ENCODE results near the gene BCL11A.

DNA sequence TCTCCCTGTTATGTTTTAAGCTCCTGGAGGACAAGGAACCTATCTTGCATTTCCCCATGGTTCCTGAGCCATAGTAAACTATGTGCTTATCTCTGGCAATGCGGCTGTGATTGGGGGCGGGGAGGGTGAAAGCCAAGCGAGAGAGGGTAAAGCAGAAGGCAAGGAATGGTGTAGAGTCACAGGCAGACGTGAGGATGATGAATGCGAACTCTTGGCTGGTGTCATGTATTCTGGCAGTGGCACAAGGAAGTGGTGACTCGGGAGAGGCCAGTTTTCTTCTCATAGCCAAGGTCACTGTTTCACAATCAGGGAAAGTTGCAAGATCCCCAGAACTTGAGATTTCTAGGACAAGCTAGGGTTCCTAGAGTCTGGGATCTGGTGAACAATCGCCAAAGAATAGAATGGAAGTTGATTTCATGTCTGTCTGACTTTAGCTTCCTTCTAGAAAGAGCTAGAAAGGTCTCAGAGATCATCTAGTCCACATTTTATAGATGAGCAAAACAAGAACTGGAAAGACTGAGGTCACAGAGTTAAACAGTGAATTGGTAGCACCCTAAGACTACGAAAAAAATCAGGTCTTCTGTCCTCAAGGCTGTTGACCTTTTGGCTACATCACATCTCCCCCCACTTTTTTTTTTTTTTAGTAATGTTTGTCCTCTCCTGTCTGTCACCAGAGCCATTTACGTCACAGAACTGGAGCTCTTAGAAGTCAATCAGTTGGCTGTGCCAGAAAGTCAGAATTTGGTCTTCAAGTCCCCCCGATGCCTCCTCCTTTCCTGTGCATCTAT lies 137.0 kb downstream of the BCL11A start:
- TF ChIP-seq, protein P1, sequence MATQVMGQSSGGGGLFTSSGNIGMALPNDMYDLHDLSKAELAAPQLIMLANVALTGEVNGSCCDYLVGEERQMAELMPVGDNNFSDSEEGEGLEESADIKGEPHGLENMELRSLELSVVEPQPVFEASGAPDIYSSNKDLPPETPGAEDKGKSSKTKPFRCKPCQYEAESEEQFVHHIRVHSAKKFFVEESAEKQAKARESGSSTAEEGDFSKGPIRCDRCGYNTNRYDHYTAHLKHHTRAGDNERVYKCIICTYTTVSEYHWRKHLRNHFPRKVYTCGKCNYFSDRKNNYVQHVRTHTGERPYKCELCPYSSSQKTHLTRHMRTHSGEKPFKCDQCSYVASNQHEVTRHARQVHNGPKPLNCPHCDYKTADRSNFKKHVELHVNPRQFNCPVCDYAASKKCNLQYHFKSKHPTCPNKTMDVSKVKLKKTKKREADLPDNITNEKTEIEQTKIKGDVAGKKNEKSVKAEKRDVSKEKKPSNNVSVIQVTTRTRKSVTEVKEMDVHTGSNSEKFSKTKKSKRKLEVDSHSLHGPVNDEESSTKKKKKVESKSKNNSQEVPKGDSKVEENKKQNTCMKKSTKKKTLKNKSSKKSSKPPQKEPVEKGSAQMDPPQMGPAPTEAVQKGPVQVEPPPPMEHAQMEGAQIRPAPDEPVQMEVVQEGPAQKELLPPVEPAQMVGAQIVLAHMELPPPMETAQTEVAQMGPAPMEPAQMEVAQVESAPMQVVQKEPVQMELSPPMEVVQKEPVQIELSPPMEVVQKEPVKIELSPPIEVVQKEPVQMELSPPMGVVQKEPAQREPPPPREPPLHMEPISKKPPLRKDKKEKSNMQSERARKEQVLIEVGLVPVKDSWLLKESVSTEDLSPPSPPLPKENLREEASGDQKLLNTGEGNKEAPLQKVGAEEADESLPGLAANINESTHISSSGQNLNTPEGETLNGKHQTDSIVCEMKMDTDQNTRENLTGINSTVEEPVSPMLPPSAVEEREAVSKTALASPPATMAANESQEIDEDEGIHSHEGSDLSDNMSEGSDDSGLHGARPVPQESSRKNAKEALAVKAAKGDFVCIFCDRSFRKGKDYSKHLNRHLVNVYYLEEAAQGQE (IDR thresholded peaks at IDR 0.05; ENCODE audit: low read depth) = no peak
- TF ChIP-seq YY1 (IDR thresholded peaks at IDR 0.05; ENCODE audit: low read depth) = no peak
- TF ChIP-seq, protein P2, sequence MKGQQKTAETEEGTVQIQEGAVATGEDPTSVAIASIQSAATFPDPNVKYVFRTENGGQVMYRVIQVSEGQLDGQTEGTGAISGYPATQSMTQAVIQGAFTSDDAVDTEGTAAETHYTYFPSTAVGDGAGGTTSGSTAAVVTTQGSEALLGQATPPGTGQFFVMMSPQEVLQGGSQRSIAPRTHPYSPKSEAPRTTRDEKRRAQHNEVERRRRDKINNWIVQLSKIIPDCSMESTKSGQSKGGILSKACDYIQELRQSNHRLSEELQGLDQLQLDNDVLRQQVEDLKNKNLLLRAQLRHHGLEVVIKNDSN (IDR thresholded peaks at IDR 0.05) = no peak
- TF ChIP-seq, protein P3, sequence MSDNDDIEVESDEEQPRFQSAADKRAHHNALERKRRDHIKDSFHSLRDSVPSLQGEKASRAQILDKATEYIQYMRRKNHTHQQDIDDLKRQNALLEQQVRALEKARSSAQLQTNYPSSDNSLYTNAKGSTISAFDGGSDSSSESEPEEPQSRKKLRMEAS (IDR thresholded peaks at IDR 0.05) = no peak
- no peak for TF ChIP-seq TCF12 (IDR thresholded peaks at IDR 0.05; ENCODE audit: low read depth)
- no peak for TF ChIP-seq EP300 (IDR thresholded peaks at IDR 0.05; ENCODE audit: borderline replicate concordance)
- no peak for TF ChIP-seq TAF1 (IDR thresholded peaks at IDR 0.05; ENCODE audit: low read depth)
- no peak for TF ChIP-seq TEAD4 (IDR thresholded peaks at IDR 0.05)
- TF ChIP-seq NFIC (IDR thresholded peaks at IDR 0.05) = no peak
- TF ChIP-seq CEBPB (IDR thresholded peaks at IDR 0.05) = no peak
- no peak for TF ChIP-seq RAD21 (IDR thresholded peaks at IDR 0.05; ENCODE audit: low read depth)
- no peak for TF ChIP-seq ZBTB7A (IDR thresholded peaks at IDR 0.05; ENCODE audit: low read depth)
- TF ChIP-seq CREB1 (IDR thresholded peaks at IDR 0.05; ENCODE audit: low read depth) = no peak
- TF ChIP-seq EGR1 (IDR thresholded peaks at IDR 0.05) = no peak

Measured in Ishikawa (cell line).